NCI-H82 treated with DMSO at 0.1 percent for 48 hours (cell line): Measurements from ENCODE around the gene RASGRF1.

Source experiments
- DNase-seq: peaks from one replicate; lab custom pipeline; 2025; ENCODE audit not compliant: unreplicated experiment; lab: John Stamatoyannopoulos, UW

RASGRF1 gene

GRCh38 chr15:78959360-78959759 lies 131.2 kb downstream of the RASGRF1 start:
- no peak for DNase-seq

DNA sequence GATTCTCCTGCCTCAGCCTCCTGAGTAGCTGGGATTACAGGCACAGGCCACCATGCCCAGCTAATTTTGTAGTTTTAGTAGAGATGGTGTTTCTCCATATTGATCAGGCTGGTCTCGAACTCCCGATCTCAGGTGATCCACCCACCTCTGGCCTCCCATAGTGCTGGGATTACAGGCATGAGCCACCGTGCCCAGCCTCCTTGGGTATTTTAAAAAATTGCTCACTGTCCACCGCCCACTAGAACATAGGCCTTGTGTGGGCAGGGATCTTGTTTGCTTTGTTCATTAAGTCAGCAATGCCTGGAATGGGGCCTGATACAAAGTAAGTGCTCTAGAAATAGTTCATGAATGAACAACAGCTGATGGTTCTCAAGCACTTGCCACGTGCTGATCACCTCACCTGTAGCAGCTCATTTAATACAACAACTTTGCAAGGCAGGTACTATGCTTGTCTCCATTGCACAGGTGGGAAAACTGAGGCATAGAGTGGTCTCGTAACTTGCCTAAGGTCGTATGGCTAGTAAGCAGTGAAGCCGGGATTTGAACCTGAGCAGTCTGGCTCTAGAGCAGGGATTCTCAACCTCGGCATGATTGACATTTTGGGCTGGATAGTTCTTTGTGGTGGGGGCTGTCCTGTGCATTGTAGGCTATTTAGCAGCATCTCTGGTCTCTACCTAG lies 133.0 kb downstream of the RASGRF1 start:
- DNase-seq, result no peak

GRCh38 chr15:78956937-78957336 lies 133.6 kb downstream of the RASGRF1 start:
- DNase-seq, result no peak

DNA sequence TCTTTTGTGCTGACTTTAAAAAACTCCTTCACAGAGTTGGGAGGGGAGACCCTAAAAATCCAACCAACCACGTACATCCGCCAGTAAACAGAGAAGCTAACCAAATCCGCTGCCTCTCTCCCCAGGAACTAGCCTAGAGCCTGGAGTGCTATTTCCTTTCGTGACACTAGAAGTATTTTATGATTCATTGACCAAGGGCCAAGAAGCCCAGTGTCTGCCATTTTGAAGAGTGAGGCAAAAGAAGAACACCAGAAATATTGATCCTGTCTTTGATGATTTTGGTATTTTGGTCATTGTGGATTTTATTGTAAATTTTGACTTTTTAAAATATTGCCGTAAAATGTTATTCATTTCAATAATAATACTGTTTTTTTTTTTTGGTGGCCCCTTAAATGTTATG lies 135.2 kb downstream of the RASGRF1 start:
- no peak for DNase-seq

DNA sequence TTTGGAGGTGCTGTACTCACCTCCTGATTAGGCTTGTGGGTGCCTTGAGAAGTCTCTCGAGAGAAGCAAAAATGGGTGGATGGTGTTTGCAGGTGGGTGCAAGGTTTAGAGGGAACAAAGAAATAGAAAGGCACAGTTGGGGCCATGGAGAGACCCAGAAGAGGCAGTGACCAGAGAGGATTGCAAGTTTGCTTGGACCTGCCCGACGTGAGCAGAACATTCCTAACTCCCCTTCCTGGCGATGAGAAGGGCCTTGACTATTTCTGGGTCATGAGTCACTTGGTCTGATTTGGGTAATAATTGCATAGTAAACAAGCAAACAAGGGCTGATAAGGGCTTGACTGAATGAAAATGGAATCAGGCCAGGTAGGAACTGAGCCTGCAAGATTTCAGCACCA lies 138.7 kb downstream of the RASGRF1 start:
- DNase-seq, result no peak

DNA sequence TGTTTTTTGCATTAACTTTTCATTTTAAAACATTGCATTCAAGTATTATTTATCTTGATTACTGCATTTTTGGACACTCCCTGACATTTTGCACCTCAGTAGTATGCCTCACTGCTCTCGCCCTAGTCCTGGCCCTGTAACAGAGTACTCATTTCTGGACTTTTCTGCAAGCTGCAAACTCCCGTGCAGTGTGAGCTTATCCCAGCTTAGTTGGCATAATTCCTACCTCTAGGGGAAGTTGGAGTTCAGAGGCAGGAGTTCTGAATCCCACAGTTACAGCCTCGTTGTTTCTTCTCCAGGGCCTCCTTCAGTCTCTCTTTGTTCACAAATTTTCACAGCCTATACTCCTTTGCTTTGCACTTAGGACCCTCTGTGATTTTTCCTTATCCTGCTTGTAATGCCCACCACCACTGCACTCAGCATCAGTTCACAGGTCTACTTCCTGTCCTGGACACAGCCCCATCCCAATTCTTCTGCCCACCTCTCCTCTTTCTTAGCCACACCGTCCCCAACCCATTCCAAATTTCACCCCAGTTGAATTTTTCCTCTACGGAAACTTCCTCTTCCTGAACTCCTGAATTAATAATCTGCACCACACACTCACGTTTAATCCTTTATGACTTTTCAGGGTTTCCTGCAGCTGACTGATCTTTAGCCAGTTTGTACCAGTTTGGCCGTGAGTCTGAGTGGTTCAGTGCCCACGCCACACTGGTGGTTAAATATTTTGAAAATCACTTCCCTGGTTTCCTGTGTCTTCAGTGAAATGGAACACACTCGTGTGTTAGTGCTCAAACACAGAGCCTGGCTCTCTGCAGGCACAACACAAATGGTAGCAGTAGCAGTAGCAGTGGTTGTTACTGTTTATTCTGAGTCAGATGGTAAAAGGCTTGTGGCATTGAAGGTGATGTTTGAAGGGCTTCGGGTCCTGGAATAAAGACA lies 139.4 kb downstream of the RASGRF1 start:
- DNase-seq, result peak; percentile 13

DNA sequence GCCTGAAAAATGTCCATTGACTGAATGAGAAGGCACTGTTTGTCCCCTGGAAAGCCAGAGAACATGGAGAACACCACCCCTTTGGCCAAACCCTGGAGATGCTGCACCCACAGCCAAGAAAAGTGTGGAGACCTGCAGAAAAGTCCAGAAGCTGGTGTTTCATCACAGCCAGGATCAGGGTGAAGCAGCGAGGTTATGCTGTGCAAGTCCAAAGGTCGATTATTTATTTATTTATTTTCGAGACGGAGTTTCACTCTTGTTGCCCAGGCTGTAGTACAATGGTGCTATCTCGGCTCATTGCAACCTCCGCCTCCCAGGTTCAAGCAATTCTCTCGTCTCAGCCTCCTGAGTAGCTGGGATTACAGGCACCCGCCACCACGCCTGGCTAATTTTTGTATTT lies 140.2 kb downstream of the RASGRF1 start:
- no peak for DNase-seq

GRCh38 chr15:78949461-78949860 lies 141.1 kb downstream of the RASGRF1 start:
- DNase-seq, result no peak

DNA sequence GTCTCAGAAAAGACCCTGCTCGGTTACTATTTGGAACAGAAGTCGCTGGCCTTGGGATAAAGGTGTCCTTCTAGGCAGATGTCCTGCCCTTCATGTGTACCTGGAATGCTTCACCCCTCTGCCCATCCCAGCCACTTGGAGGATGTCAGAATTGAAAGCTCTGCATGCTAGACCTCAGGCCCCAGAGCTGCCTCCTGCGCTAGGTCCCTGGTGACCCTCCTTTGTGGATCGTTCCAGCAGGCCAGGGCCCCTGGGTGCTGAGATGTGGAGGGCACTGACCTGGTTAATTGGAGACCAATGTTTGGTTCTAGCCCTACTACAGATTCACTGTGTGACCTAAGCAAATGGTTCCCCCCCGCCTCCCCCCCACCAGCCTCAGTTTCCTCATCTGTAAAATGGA lies 143.1 kb downstream of the RASGRF1 start:
- no peak for DNase-seq

- no peak for DNase-seq
These were observed 144.1 kb downstream of the RASGRF1 start for GRCh38 chr15:78946493-78946892.

- DNase-seq, result peak; percentile 74
These were observed 145.7 kb downstream of the RASGRF1 start, which contains the start of gene CTSH for GRCh38 chr15:78944669-78945407. Gene CTSH (minus strand): TSS chr15:78945046. CDS start chr15:78944981, 65 bp downstream.

DNA sequence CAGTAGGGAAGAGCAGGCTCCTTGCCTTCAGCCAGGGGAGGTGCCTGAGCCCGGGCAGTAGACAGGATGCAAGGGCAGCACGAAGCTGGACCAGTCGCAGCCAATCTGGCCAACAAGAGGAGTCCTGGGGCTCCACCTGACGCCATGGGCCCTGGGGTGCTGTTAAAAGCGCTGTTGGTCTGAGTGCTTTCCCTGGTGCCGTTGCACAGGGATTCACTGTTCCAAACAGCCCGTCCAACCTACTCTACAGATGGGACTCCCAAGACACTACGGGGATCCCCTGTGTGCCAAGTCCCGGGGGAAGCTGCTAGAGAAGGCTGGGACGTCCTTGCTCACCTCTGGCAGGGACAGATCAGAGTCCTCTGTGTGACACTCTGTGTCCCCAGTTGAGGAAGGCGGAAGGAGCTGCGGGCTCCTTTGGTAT lies 146.4 kb downstream of the RASGRF1 start:
- no peak for DNase-seq

DNA sequence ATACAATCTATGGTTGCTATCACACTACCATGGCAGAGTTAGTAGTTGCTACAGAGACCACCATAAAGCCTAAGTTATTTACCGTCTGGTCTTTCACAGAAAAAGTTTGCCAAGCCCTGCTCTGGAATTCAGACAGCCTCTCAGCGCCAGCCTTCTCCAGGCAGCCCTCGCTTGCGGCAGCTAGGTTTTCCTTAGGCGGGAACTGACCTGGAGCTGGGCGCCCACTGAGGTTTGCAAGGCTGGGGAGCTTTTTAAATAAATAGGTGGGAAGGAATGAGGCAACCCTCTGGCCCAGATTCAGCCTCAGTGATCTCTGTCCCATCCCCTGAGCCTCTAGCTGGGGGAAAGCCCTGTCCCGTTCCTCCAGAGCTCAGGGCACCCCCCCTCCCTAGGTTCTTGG lies 146.9 kb downstream of the RASGRF1 start:
- DNase-seq, result no peak

DNA sequence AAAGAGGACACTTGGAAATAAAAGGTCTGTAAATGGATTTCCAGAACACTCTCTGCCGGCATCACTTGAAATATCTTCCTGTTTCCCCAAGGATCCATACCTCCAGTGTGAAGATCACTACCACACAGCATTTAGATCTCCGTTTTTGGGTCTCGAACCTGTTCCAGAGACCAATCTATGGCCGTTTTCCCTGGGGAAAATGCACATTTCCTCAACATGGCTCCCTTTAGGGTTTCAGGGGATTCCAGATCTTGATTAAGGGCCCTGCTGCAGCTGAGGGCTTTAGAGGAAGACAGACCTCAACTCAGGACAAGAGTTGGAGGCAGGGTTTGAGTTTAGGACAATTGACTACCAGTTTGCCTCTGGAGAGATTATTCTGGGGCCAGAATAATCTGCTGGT lies 147.8 kb downstream of the RASGRF1 start:
- no peak for DNase-seq

- no peak for DNase-seq
These were observed 151.7 kb downstream of the RASGRF1 start for GRCh38 chr15:78938658-78939488.

DNA sequence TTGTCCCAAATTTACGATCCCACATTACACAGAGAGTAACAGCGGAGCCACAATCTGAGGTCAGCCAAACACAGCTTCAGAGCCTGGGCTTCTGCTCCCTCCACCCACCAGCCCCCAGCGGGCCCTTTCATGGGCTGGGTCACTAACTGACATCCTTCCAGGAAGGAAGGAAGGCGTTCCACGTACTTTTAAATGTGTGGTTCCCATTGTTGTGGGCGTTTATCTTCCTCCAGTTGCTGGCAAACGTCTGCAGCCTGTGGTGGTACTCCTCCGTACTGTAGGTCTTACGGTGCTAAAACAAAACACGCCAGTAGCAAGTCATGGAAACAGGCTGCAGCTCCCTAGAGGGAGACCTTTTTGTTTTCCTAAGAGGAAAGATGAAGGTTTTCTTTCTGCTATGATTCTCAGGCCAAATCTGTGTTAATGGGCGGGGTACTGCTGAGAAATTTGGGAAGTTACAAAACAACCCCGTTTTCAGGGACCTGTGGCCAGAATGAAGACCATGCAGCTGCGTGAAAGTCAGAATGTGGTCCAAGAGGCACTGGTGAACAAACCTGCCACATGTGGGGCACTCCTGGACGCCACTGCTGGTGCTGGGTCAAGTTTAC lies 153.3 kb downstream of the RASGRF1 start:
- DNase-seq, result no peak

- DNase-seq, result no peak
These were observed 155.9 kb downstream of the RASGRF1 start for GRCh38 chr15:78934655-78935023.

GRCh38 chr15:78933823-78934654 lies 156.5 kb downstream of the RASGRF1 start:
- no peak for DNase-seq

- no peak for DNase-seq
These were observed 157.3 kb downstream of the RASGRF1 start for GRCh38 chr15:78933187-78933822.
